Thyroid gland (tissue), 4 donors: ENCODE results near the gene PTPRC. TPM values are rescaled to one million over a fixed set of nuclear protein-coding genes. Genes with fewer than 3 reads are reported as not detected.

Experiments
- DNase-seq, 2 donors: peaks; one replicate each; pipeline ENCODE4 v3.0.0-alpha.2; 2019
- H3K27ac ChIP-seq, 3 donors: fragments of 200-600 bp; sonication (generic); 1 replicate in 2 of 3; 2 replicates in 1 of 3; pipeline ENCODE4 v1.5.1; 2016 to 2019; ENCODE audit warnings: mild to moderate bottlenecking in 1 of 3, moderate library complexity in 1 of 3
- H3K27me3 ChIP-seq: fragments of 200-600 bp; sonication (generic); one replicate; pipeline ENCODE4 v1.5.1; 2019
- H3K36me3 ChIP-seq, 2 donors: fragments of 200-600 bp; sonication (generic); one replicate each; pipeline ENCODE4 v1.5.1; 2016 to 2019
- H3K4me1 ChIP-seq, 2 donors: fragments of 200-600 bp; sonication (generic); one replicate each; pipeline ENCODE4 v1.5.1; 2017 to 2019
- H3K4me3 ChIP-seq, 3 donors: fragments of 200-600 bp; sonication (generic); replicated peaks in 1 of 3; 1 replicate in 2 of 3; 2 replicates in 1 of 3; pipeline ENCODE4 v1.5.1; 2016; ENCODE audit warnings: mild to moderate bottlenecking in 1 of 3
- H3K9me3 ChIP-seq: fragments of 200-600 bp; sonication (generic); one replicate; pipeline ENCODE4 v1.5.1; 2017
- CTCF ChIP-seq, 6 experiments: fragments of 200-600 bp in 3 of 6; fragments of 450-650 bp in 3 of 6; sonication (generic) in 3 of 6; IDR thresholded peaks; one replicate each; pipeline ENCODE4 v1.5.1; 2016 to 2019; ENCODE audit warnings: antibody characterized with exemption in 6 of 6, mild to moderate bottlenecking in 2 of 6, inconsistent platforms in 1 of 6, moderate library complexity in 1 of 6
- POLR2A ChIP-seq, 2 donors: fragments of 450-650 bp; IDR thresholded peaks; one replicate each; pipeline ENCODE4 v1.6.1; 2017; ENCODE audit warnings: antibody characterized with exemption in 2 of 2, mild to moderate bottlenecking in 2 of 2, moderate library complexity in 1 of 2
- WGBS, 2 donors: methylation state at CpG; one replicate each; pipeline ENCODE4 v1.1.5; 2017; 5-methylcytosine and 5-hydroxymethylcytosine counted together
- intact Hi-C: fragments of 100-400 bp; cut with DNase I; formaldehyde crosslinking; loops from one replicate; pipeline ENCODE4 v1.15.1; 2023
- total RNA-seq, 4 donors: library from RNA; depleted of rRNA; stranded (reverse); fragments of >200 nt; gene quantifications; one replicate each; pipeline ENCODE4 v1.2.3, GENCODE V29; 2016

Gene PTPRC
- total RNA-seq, 4 donors from 2014 or later = 11.5 to 23.8 (median 16.9) TPM

- no peak overlapping the region for H3K27ac ChIP-seq
- no peaks in the 10 kb centered on the region for H3K4me1 ChIP-seq
- no peak for TF ChIP-seq CTCF (IDR thresholded peaks at IDR 0.05)
- no peak for TF ChIP-seq POLR2A (IDR thresholded peaks at IDR 0.05)
- H3K4me3 ChIP-seq = no peak overlapping the region
- no peaks in the 10 kb centered on the region for H3K36me3 ChIP-seq
- H3K9me3 ChIP-seq = no peaks in the 10 kb centered on the region
- no peak for DNase-seq
- no peaks in the 10 kb centered on the region for H3K27me3 ChIP-seq
- 94 to 96% methylated on average over 5 of the region's 5 CpGs for WGBS, 2 donors
- intact Hi-C loops = no loop called here
These were observed 70.1 kb downstream of the PTPRC start for GRCh38 chr1:198708761-198709525.

GRCh38 chr1:198711837-198712236, 73.0 kb downstream of the PTPRC start:
- WGBS, 2 donors = 86 to 90% methylated on average over 1 of the region's 1 CpG
- intact Hi-C loops = no loop called here
- TF ChIP-seq CTCF (IDR thresholded peaks at IDR 0.05) = no peak
- no peak for TF ChIP-seq POLR2A (IDR thresholded peaks at IDR 0.05)
- H3K27ac ChIP-seq = no peak overlapping the region
- no peaks in the 10 kb centered on the region for H3K9me3 ChIP-seq
- no peaks in the 10 kb centered on the region for H3K27me3 ChIP-seq
- no peaks in the 10 kb centered on the region for H3K4me1 ChIP-seq
- no peak for DNase-seq
- no peak overlapping the region for H3K4me3 ChIP-seq
- H3K36me3 ChIP-seq = no peaks in the 10 kb centered on the region

- intact Hi-C loops = no loop called here
- no peaks in the 10 kb centered on the region for H3K27me3 ChIP-seq
- no peak for DNase-seq
- no peaks in the 10 kb centered on the region for H3K4me1 ChIP-seq
- no peaks in the 10 kb centered on the region for H3K9me3 ChIP-seq
- H3K27ac ChIP-seq = no peak overlapping the region
- no peak for TF ChIP-seq CTCF (IDR thresholded peaks at IDR 0.05)
- TF ChIP-seq POLR2A (IDR thresholded peaks at IDR 0.05) = no peak
- H3K4me3 ChIP-seq = no peak overlapping the region
- H3K36me3 ChIP-seq = no peaks in the 10 kb centered on the region
These were observed 74.2 kb downstream of the PTPRC start for GRCh38 chr1:198713081-198713480.

GRCh38 chr1:198714271-198714670, 75.4 kb downstream of the PTPRC start:
- TF ChIP-seq CTCF (IDR thresholded peaks at IDR 0.05) = no peak
- no peak for TF ChIP-seq POLR2A (IDR thresholded peaks at IDR 0.05)
- Histone ChIP-seq H3K9me3 (no peaks in the 10 kb centered on the region), H3K4me3 (no peak overlapping the region), H3K27ac (no peak overlapping the region), H3K27me3 (no peaks in the 10 kb centered on the region), H3K4me1 (no peaks in the 10 kb centered on the region), H3K36me3 (no peaks in the 10 kb centered on the region)
- 79% methylated on average over 5 of the region's 5 CpGs for WGBS, 2 donors
- DNase-seq = no peak
- intact Hi-C loops = no loop called here

GRCh38 chr1:198716051-198716450, 77.2 kb downstream of the PTPRC start:
- Histone ChIP-seq H3K4me1 (no peaks in the 10 kb centered on the region), H3K36me3 (no peaks in the 10 kb centered on the region), H3K9me3 (no peaks in the 10 kb centered on the region), H3K27ac (no peak overlapping the region), H3K27me3 (no peaks in the 10 kb centered on the region), H3K4me3 (no peak overlapping the region)
- WGBS, 2 donors = 90 to 94% methylated on average over 5 of the region's 5 CpGs
- DNase-seq = no peak
- TF ChIP-seq CTCF (IDR thresholded peaks at IDR 0.05) (no peak), POLR2A (IDR thresholded peaks at IDR 0.05) (no peak)
- intact Hi-C loops = no loop called here
